GM12872 (cell line): ENCODE data around the gene PDE4D.

Source experiments
- CTCF ChIP-seq: IDR thresholded peaks from 3 replicates; pipeline ENCODE4 v1.5.1; 2011; ENCODE audit warnings: low read depth, mild to moderate bottlenecking, low read length, moderate library complexity; ENCODE audit not compliant: insufficient read depth

PDE4D gene

GRCh38 chr5:58938563-58939424 lies 954.7 kb downstream of the PDE4D start:
- no peak for TF ChIP-seq CTCF

GRCh38 chr5:58937031-58937681 lies 956.4 kb downstream of the PDE4D start:
- no peak for TF ChIP-seq CTCF

GRCh38 chr5:58934629-58935097 lies 958.9 kb downstream of the PDE4D start:
- TF ChIP-seq CTCF, result no peak

GRCh38 chr5:58933891-58934628 lies 959.5 kb downstream of the PDE4D start:
- no peak for TF ChIP-seq CTCF

GRCh38 chr5:58932057-58932612 lies 961.4 kb downstream of the PDE4D start:
- TF ChIP-seq CTCF, result no peak

- no peak for TF ChIP-seq CTCF
Measured at GRCh38 chr5:58930520-58930919, 963.0 kb downstream of the PDE4D start.

- TF ChIP-seq CTCF, result no peak
Measured at GRCh38 chr5:58929726-58930125, 963.8 kb downstream of the PDE4D start.
